AG10803 (cell line): Measurements from ENCODE around the gene FAM107B.
A peak's percentile ranks its signal among the peaks of the same experiment; 100 is the strongest.

Source experiments
- DNase-seq: peaks from one replicate; pipeline ENCODE4 v3.0.0; 2010; ENCODE audit warnings: low read depth
- H3K4me3 ChIP-seq: 2 replicates; pipeline ENCODE4 v1.5.1; 2011; ENCODE audit warnings: mild to moderate bottlenecking, low read length, control low read depth
- CTCF ChIP-seq: conservative IDR thresholded peaks from 2 replicates; pipeline ENCODE4 v1.5.1; 2011; ENCODE audit warnings: mild to moderate bottlenecking, low read length, control low read depth, inconsistent platforms

The FAM107B gene

GRCh38 chr10:14579405-14579804 is 195.3 kb downstream of the FAM107B start:
- no peak overlapping the region for H3K4me3 ChIP-seq
- peak; percentile 43 for DNase-seq
- no peak for TF ChIP-seq CTCF

GRCh38 chr10:14578060-14578952 is 196.4 kb downstream of the FAM107B start:
- TF ChIP-seq CTCF: no peak
- no peak overlapping the region for H3K4me3 ChIP-seq
- DNase-seq: no peak

- TF ChIP-seq CTCF: no peak
- DNase-seq: no peak
- H3K4me3 ChIP-seq: no peak overlapping the region
Measured at GRCh38 chr10:14574885-14575284, 199.8 kb downstream of the FAM107B start.

GRCh38 chr10:14574291-14574690 is 200.4 kb downstream of the FAM107B start:
- DNase-seq: no peak
- no peak for TF ChIP-seq CTCF
- no peak overlapping the region for H3K4me3 ChIP-seq

GRCh38 chr10:14573666-14574261 is 200.9 kb downstream of the FAM107B start:
- peak; percentile 54 for DNase-seq
- TF ChIP-seq CTCF: no peak

GRCh38 chr10:14572811-14573210 is 201.9 kb downstream of the FAM107B start:
- TF ChIP-seq CTCF: no peak
- no peak overlapping the region for H3K4me3 ChIP-seq
- no peak for DNase-seq

More at GRCh38 chr10:14573666-14574261, 200.9 kb downstream of the FAM107B start:
- H3K4me3 ChIP-seq: no peak overlapping the region

GRCh38 chr10:14571866-14572507 is 202.7 kb downstream of the FAM107B start:
- no peak for TF ChIP-seq CTCF
- peak; percentile 20 for DNase-seq
- H3K4me3 ChIP-seq: no peak overlapping the region
